ENCODE results near the gene PFKFB3. TPM values are rescaled to one million over a fixed set of nuclear protein-coding genes. Genes with fewer than 3 reads are reported as not detected.

PFKFB3 gene
- total RNA-seq, 2 donors from 2014 or later = 120 to 153 TPM

Other genes with a start within 250 kb of the PFKFB3 start
- gene IL15RA, start 225.4 kb upstream of the PFKFB3 start, total RNA-seq = 10 to 100 TPM; 23.7 to 30.0 TPM
- gene IL2RA, start 140.6 kb upstream of the PFKFB3 start, total RNA-seq = 1,000 to 10,000 TPM in 1 of 2 donors, 100 to 1,000 TPM in 1; 848 to 1,110 TPM
- gene RBM17, start 113.9 kb upstream of the PFKFB3 start, total RNA-seq = 100 to 1,000 TPM; 156 to 200 TPM

All from activated T-cell treated with anti-CD3 and anti-CD28 coated beads, Interleukin-2, amount 50 U/mL, for 72 hours (primary cell).